Measurements from ENCODE around the gene DESI2.
"Not testable (repeated sequence)": the region's sequence is repeated elsewhere in the genome, so short reads cannot be mapped to it uniquely, and the experiment has no call there.

The DESI2 gene

DNA sequence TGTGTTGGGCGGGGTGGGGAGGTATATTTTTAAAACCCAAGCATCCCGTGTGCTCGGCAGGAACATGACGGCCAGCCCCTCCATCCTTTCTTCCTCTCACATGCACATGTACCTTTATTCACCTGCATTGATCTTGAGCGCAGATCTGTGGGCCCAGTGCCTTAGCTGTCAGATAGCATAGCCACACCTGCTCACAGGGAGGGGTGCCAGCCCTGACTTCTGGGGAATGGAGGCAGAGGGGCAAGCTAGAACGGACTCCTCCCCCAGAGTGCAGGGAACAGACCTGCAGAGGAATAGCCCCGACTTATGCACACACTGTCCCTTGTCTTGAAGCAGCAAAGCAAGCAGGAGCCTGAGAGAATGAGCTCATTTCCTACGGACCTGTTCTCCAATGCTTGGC, 56.1 kb downstream of the DESI2 start:
- no peak for FAIRE-seq

DNA sequence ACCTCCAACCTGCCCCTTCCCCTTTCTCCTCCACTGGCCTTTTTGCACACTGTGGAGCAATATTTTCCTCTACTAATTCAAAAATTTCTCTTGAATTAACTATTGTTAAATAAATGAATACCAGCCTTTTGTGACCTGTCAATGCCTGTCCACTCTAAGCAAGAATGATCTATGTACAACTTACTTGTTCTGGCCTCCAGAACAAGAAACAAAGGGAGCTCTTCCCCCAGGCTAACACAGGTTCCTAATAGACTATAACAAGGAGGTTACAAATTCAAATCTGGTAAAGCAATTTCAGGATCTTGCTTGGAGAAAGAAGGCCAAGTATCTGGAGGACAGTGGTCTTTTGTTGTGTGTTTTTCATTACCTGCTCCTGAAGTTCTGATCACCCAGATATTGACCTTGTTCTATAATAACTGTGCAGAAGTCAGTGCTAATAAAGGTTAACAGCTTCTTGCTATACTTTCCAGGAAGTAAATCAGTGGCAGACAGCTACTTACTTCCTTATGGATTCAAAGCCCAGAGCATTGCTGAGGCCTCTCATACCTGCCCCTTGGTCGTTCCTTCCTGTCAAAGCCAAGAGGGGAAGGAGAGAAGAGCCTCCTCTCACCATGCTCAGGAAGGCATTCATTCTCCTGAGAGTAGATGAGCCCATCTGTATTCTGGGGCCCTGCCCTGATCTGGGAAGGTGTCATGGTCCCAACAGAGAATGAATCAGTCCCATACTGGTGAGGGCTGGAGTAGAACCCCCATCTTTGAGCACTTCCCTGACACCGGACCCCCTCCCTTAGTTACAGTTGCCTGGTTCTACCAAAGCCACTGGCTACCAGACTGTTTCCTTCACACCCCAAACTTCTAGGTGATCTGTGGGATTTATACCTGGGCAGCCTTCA, 56.8 kb downstream of the DESI2 start:
- no peak for FAIRE-seq

DNA sequence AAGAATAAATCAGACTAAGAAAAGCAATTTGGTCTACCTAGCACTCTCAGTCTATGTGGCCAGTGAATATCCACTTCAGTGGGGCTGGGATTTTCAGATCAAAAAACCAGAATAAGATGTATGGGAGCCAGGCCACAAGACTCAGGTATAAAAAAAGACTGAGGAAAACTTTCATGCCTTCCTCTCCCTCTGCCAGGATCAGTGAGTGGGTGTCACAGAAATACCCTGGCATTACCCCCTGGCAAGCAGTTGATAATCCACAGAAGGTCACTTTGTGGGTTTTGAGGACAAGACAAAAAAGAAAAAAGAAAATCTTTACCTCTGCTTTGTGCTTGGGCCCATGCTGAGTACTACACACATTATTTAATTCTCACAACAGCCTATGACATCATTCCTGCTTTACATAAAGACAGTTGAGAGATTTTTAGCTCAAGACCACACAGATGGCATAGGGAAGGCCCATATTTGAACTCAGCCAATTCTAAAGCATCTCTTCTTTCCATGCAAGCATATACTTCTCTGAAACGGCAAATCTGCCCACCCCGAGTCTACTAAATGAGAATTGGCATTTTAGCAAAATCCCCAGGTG, 57.6 kb downstream of the DESI2 start:
- FAIRE-seq, result no peak

DNA sequence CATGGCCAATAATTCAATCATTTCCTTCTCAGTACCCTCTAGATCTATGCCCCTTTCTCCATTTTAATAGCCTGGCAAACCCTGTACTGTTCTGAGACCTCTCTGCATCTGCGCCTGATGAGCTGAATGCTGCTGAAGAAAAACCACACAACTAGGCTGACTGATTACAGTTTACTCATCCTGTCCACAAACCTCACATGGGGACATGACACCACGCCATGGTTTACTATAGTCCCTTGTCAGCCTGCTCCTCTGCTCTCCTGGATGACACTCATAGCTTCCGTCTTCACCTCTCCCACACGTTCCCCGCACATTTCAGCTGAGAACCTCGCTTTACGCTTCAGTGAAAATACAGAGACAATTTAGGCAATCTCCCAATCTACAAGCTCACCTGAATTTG, 59.7 kb downstream of the DESI2 start:
- FAIRE-seq, result no peak

DNA sequence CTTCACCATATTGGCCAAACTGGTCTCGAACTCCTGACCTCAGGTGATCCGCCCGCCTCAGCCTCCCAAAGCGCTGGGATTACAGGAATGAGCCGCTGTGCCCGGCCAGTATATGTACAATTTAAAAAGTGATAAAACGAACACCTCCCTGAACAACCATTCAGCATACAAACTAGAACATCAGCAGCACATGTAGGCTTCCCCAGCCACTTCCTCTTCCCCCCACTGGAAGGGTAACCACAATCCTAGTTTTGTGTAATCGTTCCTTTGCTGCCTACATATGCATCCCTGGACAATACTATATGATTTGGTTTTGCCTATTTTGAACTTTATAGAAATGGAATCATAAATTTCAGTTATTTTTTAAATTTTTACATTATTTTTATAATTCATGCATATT, 60.4 kb downstream of the DESI2 start:
- no peak for FAIRE-seq

DNA sequence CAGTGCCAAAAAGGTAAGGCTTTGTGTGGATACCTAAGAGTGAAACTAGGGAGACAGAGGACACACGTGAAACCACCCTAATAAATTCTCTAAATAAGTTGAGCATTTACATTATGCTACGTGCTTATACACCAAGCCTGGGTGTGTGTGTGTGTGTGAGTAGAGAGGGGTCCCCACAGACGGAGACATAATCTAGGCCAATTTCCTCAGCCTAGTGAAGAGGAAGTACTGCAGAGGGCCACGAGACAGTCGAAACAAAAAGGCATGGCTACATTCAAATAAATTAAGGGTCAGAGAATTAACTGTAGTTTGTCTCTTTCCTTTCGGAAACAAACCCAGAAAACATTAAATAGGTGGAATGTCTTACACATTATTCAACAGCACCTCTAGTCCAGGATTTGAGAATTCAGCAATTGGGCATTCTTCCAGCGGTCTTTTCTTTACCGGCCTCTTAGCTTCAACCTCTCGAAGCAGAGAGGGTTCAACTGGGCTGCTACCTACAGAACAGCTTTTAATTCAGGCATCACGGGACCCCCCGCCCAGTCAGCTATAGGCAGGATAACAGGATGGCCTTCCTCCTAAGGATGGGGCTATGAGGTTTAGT, 75.0 kb downstream of the DESI2 start:
- no peak for FAIRE-seq

DNA sequence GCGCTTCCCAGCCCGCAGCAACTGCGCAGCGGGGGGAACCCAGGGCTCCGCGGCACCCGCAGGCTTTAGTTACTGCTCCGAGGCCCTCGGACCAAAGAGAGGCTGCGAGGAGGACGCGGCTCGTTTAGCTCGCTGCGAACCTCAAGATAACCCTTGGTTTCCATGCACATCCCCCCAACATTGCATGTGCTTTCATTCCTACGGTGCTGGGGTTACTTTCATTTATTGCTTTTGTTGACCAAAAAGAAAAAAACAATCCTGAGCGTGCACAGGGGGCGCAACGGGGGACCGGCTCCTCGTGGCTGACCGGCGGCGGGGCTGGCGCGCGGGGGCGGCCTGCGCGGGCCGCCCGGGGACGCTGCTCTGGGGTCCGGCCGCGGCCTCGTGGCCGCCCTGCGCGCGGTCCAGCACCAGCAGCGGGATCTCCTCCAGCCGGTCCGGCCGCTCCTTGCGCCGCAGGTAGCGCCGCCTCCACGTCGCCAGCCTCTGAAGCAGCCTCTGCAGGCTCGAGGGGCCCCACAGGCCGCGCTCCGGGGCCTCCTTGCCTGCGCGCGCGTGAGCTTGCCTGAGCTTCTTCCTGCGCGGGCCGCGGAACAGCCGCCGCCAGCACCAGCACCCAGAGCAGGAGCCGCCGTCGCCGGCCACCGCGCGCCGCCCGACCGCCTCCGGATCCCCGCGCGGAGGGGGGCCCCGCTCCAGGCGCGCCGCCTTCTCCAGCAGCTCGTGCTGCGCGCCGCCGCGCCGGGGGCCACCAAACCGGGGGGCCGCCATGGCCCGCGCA, 77.4 kb downstream of the DESI2 start:
- FAIRE-seq, result no peak

DNA sequence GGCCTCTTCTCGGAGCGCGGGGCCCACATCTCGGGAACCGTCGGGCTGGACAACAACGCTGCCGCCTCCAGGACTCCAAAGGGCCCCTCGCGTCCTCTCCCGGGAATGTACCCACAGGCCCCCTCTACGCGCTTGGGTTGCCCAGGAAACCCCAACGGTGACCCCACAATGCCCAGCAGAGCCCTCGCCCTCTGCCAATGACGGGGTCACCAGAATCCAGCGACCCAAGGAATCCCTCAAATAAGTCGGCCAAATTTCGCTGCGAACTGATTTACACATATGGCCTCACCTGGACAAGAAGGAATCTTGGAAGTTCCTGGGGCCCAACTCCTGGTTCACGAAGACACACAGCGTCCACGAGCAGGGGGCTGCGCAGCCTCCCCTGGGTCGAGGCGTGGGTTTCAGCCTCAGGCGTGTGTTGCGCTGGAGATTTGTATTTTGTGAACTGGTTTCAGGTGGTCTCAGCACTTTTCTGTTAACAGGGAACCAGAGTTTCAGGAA, 78.1 kb downstream of the DESI2 start:
- no peak for FAIRE-seq

DNA sequence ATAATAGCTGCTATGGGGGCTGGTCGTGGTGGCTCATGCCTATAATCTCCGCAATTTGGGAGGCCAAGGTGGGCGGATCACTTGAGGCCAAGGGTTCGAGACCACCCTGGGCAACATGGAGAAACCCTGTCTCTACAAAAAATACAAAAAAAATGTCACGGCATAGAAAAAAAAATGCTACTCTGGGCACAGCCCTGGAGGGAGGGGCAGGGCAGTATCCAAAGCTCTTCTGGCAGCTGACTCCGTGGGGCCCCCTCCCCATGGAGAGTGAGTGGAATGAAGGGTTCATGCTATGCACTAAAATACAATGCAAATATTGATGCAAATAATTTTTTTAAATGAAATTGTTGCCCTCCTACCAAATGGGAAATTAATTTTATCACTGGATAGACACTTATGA, 78.7 kb downstream of the DESI2 start:
- FAIRE-seq, result no peak

DNA sequence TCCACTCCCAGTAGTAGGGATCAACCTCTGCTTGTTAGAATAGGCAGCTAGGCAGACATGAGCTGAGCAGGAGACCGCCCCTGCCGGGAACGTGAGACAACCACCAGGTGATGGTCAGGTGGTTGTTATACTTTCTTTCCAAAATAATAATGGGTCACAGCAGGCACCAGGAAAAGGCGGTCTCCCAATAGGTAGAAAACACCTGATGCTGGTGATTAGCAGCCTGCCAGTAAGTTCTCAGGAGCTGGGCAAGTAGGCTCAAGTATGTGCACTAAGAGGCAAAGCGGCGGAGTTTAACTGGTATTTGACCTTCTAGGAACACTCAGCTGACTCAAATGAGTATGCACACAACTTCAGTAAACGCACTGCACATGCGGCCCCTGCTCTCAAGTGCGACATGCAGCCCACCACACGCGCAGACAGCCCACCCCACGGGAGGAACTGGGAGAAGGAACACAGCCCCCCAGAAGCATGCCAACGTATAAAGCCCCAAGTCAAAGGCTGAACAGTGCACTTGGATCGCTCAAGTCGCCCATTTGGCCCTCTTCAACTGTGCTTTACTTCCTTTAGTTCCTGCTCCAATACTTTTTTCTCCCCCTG, 80.0 kb downstream of the DESI2 start:
- no peak for FAIRE-seq

DNA sequence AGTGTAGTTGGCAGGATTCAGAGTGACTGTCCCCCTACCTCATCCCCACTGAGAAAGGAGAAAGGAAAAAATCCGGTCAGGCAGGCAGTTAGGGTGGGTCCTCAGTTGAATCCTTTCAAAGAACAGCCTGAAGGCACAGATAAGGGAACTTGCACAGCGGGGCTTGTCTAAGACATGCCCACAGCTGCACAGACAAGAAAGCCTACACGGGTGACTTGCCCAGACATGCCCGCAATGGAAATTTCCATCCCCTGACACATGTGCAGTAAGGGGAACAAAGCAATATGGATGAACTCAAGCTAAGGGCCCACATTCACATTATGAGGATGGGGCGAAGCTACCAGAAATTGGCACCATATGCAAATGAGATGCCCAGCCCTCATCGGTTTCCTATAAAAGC, 82.5 kb downstream of the DESI2 start:
- no peak for FAIRE-seq

DNA sequence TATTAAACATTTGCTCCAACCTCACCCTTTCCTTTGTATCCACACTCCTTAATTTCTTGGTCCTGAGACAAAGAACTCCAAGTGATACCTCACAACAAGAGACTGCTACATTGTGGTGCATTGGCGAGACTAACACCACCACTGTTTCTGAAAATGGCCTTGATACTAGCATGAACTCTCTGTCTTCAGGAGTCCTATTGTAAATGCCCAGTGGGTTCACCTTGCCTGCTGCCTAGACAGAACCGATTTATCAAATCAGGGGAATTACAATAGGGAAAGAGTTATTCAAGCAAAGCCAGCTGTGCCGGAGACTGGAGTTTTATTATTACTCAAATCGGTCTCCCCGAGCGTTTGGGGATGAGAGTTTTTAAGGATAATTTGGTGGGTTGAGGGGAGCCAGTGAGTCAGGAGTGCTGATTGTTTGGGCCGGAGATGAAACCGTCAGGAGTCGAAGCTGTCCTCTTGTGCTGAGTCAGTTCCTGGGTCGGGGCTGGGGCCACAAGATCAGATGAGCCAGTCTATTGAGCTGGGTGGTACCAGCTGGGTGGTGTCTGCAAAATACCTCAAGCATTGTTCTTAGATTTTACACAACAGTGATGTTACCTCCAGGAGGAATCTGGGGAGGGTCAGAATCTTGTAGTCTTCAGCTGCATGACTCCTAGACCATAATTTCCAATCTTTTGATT, 83.1 kb downstream of the DESI2 start:
- FAIRE-seq, result no peak

DNA sequence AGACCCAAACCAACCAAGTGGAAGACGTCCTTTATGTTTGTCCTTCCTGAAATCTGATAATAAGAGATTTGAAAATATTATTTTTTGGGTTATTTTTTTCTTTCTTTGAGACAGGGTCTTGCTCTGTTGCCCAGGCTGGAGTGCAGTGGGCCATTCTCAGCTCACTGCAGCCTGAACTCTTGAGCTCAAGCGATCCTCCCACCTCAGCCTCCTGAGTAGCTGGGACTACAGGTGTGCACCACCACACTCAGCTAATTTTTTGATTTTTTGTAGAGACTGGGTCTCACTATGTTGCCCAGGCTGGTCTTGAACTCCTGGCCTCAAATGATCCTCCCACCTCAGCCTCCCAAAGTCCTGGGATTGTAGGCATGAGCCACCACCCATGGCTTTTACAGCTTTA, 86.2 kb downstream of the DESI2 start:
- FAIRE-seq, result not testable (repeated sequence)

DNA sequence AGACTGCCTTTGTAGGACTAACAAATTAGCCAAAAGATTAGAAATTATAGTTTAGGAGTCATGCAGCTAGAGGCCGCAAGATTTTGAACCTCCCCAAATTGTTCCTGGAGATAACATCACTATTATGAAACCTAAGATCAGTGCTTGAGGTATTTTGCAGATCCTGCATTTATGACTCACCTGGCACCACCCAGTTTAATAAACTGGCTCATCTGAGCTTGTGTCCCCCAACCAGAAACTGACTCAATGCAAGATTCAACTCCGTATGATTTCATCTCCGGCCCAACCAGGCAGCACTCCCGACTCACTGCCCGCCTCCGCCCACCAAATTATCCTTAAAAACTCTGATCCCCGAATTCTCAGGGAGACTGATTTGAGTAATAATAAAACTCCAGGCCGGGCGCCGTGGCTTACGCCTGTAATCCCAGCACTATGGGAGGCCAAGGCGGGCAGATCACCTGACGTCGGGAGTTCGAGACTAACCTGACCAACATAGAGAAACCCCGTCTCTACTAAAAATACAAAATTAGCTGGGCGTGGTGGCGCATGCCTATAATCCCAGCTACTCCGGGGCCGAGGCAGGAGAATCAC, 87.2 kb downstream of the DESI2 start:
- not testable (repeated sequence) for FAIRE-seq

DNA sequence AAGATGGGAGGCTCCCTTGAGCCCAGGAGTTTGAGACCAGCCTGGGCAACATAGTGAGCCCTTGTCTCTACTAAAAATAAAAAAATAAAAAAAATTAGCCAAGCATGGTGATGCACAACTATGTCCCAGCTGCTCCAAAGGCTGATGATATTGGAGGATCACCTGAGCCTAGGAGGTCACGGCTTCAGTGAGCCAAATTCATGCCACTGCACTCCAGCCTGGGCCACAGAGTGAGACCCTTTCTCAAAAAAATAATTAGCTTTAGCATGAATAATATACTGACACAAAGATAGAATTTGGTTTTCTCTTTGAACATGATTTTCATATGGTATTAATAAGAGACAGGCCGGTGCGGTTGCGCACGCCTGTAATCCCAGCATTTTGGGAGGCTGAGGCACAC, 88.8 kb downstream of the DESI2 start:
- no peak for FAIRE-seq

DNA sequence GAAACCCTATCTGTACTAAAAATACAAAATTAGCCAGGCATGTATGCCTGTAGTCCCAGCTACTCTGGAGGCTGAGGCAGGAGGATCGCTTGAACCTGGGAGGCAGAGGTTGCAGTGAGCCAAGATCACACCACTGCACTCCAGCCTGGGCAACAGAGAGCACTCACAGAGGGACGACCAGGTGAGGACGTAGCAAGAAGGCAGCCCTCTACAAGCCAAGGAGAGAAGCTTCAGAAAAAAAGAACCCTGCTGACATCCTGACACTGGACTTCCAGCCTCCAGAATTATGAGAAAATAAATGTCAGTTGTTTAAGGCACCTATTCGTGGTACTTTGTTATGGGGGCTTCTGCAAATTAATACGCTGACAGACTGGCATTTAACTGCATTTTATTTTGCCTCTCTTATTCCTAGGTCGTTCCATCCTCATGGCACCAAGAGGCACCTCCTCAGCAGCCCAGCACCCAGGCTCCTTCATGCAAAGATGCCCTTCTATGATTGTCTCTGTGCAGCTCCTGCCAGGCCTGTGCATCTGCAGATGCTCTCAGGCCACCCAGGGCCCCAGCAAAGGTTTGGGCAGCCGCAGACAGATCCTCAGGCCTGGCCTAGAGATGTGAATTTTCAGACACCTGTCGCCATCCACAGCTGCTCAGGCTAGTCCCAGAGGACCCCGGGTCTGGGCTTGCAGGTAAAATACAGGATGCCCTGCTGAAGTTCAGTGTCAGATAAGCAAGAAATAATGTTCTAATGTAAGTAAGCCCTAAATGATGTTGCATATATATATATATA, 96.5 kb downstream of the DESI2 start:
- no peak for FAIRE-seq

DNA sequence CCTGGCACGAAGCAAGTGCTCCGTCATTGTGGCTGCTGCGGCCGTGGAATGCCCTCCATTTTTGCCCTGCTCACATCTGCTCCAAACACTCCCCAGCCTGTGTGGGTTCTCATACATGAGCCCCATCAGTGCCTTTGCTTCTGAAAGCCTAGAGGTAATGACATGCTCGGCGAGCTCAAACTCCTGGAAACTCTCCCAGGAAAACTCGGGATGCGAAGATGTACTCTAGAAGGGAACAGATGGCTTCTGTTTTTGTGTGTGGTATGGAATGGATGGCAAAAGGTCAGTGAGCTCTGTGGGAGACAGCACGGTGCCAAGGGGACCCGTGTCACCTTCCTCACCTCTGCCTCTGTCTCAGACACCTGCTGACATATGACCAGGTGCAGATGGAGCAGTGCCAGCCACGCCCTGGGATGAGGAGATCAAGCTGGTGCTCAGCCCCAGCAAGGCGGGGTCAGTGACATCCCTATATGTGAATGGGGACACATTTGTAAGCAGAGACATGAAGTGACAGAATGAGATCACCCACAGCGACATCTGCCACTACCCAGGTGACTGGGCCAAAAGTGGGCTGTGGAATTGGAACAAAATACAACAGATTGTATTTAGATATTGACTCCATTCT, 98.5 kb downstream of the DESI2 start:
- FAIRE-seq, result no peak

DNA sequence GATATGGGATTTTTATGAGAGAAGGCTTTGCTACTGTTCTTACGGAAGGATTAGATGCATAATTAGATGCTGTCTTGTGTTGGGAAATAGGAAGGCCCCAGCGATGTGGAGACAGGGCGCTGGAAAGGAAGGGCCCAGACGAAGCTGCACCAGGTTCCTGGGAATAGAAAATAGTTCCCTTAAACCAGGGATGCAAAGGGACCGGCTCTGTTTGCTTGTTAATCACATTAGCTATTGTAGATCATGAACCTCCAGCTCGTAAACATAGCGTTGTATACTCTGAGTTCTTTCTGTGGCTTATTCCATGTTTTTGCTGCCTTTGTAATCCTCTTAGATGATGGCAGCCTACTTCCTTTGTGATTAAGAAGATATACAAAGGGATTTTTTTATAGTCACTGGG, 102.7 kb downstream of the DESI2 start:
- FAIRE-seq, result no peak

DNA sequence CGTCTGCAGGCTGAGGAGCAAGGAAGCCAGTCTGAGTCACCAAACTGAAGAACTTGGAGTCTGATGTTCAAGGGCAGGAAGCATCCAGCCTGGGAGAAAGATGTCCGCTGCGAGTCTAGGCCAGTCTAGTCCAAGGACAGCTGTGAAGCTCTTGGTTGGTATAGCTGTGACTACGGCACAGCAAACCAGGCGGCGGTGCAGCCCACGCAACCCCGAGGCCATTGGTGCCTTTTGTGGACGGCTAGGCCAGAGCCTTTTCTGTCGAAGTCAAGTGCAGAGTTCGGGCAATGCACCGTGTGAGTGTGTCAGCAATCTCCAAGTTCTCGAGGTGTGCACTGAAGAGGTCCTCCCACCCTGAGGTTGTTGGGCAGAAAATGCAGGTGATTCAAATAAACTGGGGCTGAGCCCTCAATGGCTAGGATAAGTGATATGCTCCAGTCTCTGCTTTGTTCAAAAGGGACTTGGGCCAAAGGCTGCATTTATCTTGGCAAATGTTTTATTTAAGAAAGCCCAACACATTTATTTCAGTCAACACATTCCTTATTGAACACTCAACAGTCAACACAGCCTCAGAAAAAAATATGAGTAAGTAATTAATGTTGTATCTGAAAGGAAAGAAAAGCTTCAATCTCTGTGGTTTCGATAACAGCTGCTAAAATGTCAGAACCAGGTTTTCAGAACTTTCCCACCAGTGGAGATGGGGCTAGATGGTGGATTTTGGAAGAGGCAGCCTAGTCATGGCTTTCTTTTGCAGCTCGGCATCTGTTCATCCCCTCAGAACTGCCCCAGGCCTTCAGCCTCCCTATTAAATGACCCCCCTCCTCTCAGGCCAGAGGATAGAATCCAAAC, 104.4 kb downstream of the DESI2 start:
- no peak for FAIRE-seq
